Ectodermal cell (in vitro differentiated cells): ENCODE measurements around the gene TBC1D22A.

ENCODE experiments used
- H3K27ac ChIP-seq: 2 replicates; pipeline ENCODE4 v1.7.0; 2013; ENCODE audit warnings: mild to moderate bottlenecking, low read depth, low read length; ENCODE audit not compliant: insufficient read depth, poor library complexity, severe bottlenecking
- H3K27me3 ChIP-seq: 2 replicates; pipeline ENCODE4 v1.7.0; 2013; ENCODE audit warnings: mild to moderate bottlenecking, low read length; ENCODE audit not compliant: insufficient read depth, control insufficient read depth, poor library complexity, severe bottlenecking
- H3K36me3 ChIP-seq: one replicate; pipeline ENCODE4 v1.7.0; 2013; ENCODE audit warnings: low read length; ENCODE audit not compliant: control insufficient read depth, insufficient read depth
- H3K4me1 ChIP-seq: one replicate; pipeline ENCODE4 v1.7.0; 2013; ENCODE audit warnings: low read length; ENCODE audit not compliant: control insufficient read depth, insufficient read depth
- H3K4me3 ChIP-seq: 2 replicates; pipeline ENCODE4 v1.7.0; 2013; ENCODE audit warnings: low read depth, low read length, control low read depth; ENCODE audit not compliant: insufficient read depth
- H3K9me3 ChIP-seq: 2 replicates; pipeline ENCODE4 v1.7.0; 2013; ENCODE audit warnings: mild to moderate bottlenecking, low read length, moderate library complexity; ENCODE audit not compliant: control insufficient read depth
- WGBS, 2 experiments: methylation state at CpG; one replicate each; pipeline ENCODE4 v1.1.7; 2013; ENCODE audit warnings: missing lambda C conversion rate in 2 of 2; 5-methylcytosine and 5-hydroxymethylcytosine counted together

TBC1D22A gene

GRCh38 chr22:46746620-46747019 is 15.8 kb upstream of the TBC1D22A start:
- Histone ChIP-seq H3K36me3 (no peaks in the 10 kb centered on the region), H3K27ac (no peak overlapping the region), H3K9me3 (no peaks in the 10 kb centered on the region), H3K27me3 (peaks cover 4% of the 10 kb centered on the region), H3K4me1 (no peaks in the 10 kb centered on the region), H3K4me3 (no peak overlapping the region)
- WGBS, 2 experiments: 88 to 89% methylated on average over 11 of the region's 11 CpGs

DNA sequence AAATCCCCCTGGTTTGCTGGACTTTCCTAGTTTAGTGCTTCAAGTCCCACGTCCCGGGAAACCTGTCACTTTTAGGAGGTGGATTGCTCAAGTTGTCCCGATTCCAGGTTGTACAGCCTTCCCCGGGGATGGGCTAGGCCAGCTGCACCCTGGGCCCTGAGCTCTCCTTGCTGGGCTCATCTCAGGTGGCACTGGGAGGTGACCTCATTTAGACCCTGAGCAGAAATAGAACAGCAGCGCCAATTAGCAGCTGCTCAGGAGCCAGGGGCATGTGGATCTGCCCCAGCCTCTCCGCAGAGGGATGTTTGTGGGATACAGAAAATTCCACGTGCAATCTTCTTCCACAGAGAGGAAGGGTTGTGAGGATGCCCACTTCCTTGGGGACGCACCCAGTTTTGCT is 14.8 kb upstream of the TBC1D22A start:
- H3K4me1 ChIP-seq: no peaks in the 10 kb centered on the region
- H3K27me3 ChIP-seq: peaks cover 4% of the 10 kb centered on the region
- no peak overlapping the region for H3K27ac ChIP-seq
- WGBS, 2 experiments: 88 to 90% methylated on average over 8 of the region's 8 CpGs
- H3K36me3 ChIP-seq: no peaks in the 10 kb centered on the region
- no peaks in the 10 kb centered on the region for H3K9me3 ChIP-seq
- H3K4me3 ChIP-seq: no peak overlapping the region

DNA sequence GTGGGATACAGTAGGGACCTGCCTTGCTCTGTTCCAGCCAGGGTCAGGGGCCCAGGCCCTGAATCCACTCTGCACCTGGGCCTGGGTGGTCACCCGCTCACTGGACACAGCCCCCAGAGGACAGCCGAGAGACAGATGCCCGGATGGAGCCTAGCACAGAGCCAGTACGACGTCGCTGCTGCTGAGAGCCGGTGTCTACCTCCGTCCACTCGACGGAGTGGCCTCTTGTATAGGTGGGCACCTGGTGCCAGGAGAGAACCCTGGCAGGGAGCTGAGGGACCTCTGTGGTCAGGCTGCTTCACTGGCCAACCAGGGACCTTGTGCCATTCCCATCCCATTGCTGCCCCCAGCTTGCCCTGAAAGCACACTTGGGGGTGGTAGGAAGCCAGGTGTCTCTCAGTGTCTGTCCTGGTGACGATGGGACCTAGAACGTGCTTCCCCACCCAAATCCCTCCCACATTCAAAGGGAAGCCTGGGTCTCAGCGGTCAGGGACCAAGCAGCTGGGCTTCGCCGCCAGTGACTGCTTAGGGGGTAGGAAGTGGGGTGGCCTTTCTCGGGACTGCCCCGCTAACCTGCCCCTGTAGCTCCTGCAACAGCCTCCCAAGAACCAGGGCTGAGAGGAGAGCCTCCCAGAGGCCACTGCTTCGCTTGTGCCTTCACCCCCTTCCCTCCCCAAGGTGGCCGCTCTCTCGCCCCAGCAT is 14.1 kb upstream of the TBC1D22A start:
- WGBS, 2 experiments: 89 to 91% methylated on average over 20 of the region's 20 CpGs
- Histone ChIP-seq H3K4me3 (no peak overlapping the region), H3K36me3 (no peaks in the 10 kb centered on the region), H3K27me3 (peaks cover 4% of the 10 kb centered on the region), H3K4me1 (no peaks in the 10 kb centered on the region), H3K9me3 (no peaks in the 10 kb centered on the region), H3K27ac (no peak overlapping the region)

DNA sequence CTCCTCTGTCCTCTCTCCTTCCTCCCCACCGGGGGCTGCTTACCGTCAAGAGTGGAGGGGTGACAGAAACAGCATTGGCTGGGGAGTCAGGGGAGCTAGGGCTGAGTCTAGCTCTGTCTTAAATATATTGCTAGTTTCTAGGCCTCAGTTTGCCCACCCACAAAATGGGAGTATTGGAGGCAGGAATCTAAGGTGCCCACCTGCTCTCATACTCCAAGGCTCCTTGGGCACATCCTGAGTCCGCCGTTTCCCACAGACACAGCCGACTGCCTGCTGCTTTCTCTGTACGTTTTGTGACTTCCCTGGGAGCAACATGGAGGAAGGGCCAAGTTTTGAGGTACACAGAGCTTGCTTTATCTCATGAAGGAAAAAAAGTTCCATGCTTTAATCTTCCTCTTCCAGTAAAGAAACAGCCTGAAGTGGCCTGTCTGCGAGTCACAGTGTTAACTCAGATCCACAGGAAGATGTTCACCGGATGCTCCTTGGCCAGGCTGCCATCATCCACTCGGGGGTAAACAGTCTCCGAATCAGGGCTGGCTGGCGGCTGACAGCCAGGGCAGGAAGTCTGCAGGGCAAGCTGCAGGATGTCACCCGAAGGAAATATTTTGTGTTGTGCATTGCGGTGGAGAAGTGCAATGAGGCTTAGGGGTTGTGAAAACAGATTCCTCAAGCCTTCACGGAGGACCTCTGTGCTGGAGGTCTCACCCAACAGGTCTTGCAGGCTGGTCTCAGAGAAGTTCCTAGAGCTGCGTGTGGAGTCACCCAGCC is 13.4 kb upstream of the TBC1D22A start:
- Histone ChIP-seq H3K27me3 (peaks cover 4% of the 10 kb centered on the region), H3K27ac (no peak overlapping the region), H3K4me3 (no peak overlapping the region), H3K4me1 (no peaks in the 10 kb centered on the region), H3K9me3 (no peaks in the 10 kb centered on the region), H3K36me3 (no peaks in the 10 kb centered on the region)
- WGBS, 2 experiments: 86 to 88% methylated on average over 13 to 15 of the region's 15 CpGs

DNA sequence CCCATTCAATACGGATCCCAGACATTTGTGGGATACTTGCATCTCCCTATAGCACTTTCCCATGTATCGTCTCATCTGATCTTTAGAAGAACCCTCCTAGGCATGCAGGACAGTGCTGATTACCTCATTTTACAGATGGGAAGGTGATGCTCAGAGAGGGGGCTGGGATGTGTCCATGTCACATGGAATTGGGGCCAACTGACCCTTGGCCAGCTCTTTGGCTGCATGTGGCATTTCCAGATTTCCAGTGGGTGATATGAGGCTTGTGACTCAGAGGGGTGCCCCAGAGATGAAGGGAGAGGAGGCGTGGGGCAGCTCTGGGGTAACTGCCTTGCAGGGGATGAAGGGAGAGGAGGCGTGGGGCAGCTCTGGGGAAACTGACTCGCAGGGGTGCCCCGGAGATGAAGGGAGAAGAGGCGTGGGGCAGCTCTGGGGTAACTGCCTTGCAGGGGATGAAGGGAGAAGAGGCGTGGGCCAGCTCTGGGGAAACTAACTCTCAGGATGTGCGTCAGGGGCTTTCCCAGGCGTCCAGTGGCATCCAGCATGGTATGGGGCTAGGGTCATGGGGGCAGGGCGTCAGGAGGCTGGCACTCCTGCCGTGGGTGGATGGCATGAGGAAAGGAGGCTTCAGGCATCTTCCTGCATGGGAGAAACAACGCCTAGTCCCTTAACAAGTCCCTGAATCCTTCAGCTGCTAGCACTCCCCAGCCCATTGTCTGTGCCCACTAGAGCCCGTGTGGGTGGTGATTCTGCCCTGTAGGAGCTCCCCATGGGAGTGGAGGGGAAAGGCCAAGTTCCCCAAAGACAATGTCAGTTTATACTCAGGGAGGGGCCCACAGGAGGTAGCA is 12.5 kb upstream of the TBC1D22A start:
- H3K4me1 ChIP-seq: no peaks in the 10 kb centered on the region
- WGBS, 2 experiments: 82 to 86% methylated on average over 14 of the region's 14 CpGs
- H3K27ac ChIP-seq: no peak overlapping the region
- peaks cover 4% of the 10 kb centered on the region for H3K27me3 ChIP-seq
- H3K4me3 ChIP-seq: no peak overlapping the region
- H3K36me3 ChIP-seq: no peaks in the 10 kb centered on the region
- H3K9me3 ChIP-seq: no peaks in the 10 kb centered on the region

DNA sequence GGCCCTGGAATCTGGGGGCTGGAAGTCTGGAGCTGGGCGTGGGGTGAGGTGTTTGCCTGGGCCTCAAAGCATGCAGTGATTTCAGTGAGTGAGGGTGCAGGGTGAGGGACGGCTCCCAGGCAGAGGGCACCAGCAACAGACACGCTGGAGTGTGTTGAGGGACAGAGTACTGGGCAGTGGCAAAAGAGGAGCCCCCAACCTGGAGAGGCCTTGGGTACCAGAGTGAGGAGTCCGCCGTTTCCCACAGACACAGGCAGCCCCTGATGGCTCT is 12.0 kb upstream of the TBC1D22A start:
- Histone ChIP-seq H3K4me3 (no peak overlapping the region), H3K4me1 (no peaks in the 10 kb centered on the region), H3K9me3 (no peaks in the 10 kb centered on the region), H3K27me3 (peaks cover 4% of the 10 kb centered on the region), H3K27ac (no peak overlapping the region), H3K36me3 (no peaks in the 10 kb centered on the region)
- WGBS, 2 experiments: 87 to 92% methylated on average over 5 of the region's 5 CpGs

DNA sequence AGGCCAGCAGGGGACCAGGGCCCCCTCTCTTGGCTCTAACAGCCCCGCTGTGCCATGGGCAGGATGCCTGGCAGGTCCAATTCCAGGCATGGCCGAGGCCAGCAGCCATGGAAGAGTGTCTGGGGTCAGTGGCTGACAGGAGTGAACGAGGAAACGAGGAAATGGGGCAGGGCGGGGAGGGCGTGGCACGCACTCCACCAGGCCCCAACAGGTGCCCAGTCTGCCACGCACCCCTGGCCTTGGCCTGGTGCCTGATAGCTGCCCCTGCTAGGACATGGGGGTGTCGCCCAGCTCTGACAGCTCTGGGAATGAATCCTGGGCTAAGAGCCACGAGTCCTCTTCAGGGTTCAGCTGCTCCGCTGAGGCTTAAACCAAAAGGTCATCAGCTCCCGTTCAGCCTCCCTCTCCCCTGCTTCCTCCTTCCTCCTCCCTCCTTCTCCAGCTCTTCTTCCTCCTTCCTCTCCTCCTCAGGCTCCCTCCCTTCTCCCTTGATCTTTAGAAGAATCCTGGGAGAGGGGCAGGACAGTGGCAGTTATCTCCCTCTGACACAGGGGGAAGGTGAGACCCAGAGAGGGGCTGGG is 11.5 kb upstream of the TBC1D22A start:
- Histone ChIP-seq H3K36me3 (no peaks in the 10 kb centered on the region), H3K4me3 (no peak overlapping the region), H3K27ac (no peak overlapping the region), H3K4me1 (no peaks in the 10 kb centered on the region), H3K9me3 (no peaks in the 10 kb centered on the region), H3K27me3 (peaks cover 4% of the 10 kb centered on the region)
- 78 to 79% methylated on average over 12 of the region's 12 CpGs for WGBS, 2 experiments

DNA sequence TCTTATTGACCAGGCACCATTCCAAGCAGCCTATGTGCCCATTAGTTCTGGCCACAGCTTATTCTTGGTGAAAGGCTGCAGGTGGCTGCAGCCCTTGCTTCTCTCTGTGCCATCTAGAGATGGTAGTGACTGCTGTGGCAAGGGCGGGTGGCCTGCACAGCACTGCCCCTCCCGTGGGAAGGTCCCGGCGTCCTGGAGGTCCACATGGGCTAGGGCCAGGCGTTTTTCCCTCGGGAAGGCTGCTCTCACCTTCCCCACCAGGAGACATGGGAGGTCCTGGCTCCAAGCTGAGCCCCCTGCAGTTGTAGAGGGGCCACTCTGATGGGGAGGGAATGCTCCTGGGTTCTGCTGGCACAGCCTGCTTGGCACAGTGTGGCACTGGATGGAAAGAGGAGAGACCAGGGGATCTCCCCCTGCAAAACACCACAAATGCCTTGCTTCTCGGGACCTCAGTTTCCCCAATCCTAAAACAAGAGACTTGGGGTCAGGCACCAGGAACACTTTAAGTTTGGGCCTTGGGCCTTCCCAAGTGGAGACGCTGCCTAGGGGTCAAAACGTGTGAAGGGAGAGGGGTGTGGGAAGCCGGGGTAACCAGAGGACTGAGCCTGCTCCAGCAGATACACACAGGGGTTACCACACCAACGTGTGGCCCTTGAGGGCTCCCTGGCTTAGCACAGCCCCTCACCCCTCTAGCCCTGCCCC is 10.0 kb upstream of the TBC1D22A start:
- H3K4me1 ChIP-seq: no peaks in the 10 kb centered on the region
- no peak overlapping the region for H3K27ac ChIP-seq
- H3K27me3 ChIP-seq: peaks cover 3% of the 10 kb centered on the region
- no peaks in the 10 kb centered on the region for H3K36me3 ChIP-seq
- 89 to 90% methylated on average over 11 of the region's 11 CpGs for WGBS, 2 experiments
- no peaks in the 10 kb centered on the region for H3K9me3 ChIP-seq
- H3K4me3 ChIP-seq: no peak overlapping the region

GRCh38 chr22:46752988-46753310 is 9.5 kb upstream of the TBC1D22A start:
- 83 to 85% methylated on average over 5 to 6 of the region's 6 CpGs for WGBS, 2 experiments
- no peak overlapping the region for H3K27ac ChIP-seq

More at GRCh38 chr22:46752988-46753310, 9.5 kb upstream of the TBC1D22A start:
- Histone ChIP-seq H3K4me3 (no peak overlapping the region), H3K36me3 (no peaks in the 10 kb centered on the region), H3K9me3 (no peaks in the 10 kb centered on the region), H3K4me1 (no peaks in the 10 kb centered on the region), H3K27me3 (no peaks in the 10 kb centered on the region)
